GM18505 (cell line): Measurements from ENCODE around the gene NECTIN2.
"Not testable (repeated sequence)": the region's sequence is repeated elsewhere in the genome, so short reads cannot be mapped to it uniquely, and the experiment has no call there.

Experiments used
- ATAC-seq: cut with Tn5 transposase; IDR thresholded peaks from one replicate; pipeline ENCODE4 v1.9.1; 2021; ENCODE audit not compliant: unreplicated experiment
- POLR2A ChIP-seq: IDR thresholded peaks from 4 replicates; pipeline ENCODE4 v1.6.1; 2011; ENCODE audit warnings: borderline replicate concordance; ENCODE audit not compliant: insufficient read depth, insufficient read length; ENCODE audit errors: extremely low read depth

The NECTIN2 gene

GRCh38 chr19:44909775-44910174, 63.7 kb downstream of the NECTIN2 start:
- no peak for TF ChIP-seq POLR2A
- no peak for ATAC-seq

GRCh38 chr19:44911896-44912295, 65.8 kb downstream of the NECTIN2 start:
- not testable (repeated sequence) for ATAC-seq

- TF ChIP-seq POLR2A = no peak
- no peak for ATAC-seq
Measured at GRCh38 chr19:44912854-44913253, 66.8 kb downstream of the NECTIN2 start.

- ATAC-seq = not testable (repeated sequence)
Measured at GRCh38 chr19:44913512-44914432, 67.7 kb downstream of the NECTIN2 start.

GRCh38 chr19:44914433-44915206, 68.5 kb downstream of the NECTIN2 start, which contains the start of gene APOC1:
Gene APOC1, plus strand, starts transcription at chr19:44914608. Its CDS starts 284 bp downstream, at chr19:44914892.
- ATAC-seq = peak; percentile 86

- ATAC-seq = no peak
- TF ChIP-seq POLR2A = no peak
Measured at GRCh38 chr19:44924243-44924725, 78.2 kb downstream of the NECTIN2 start.

GRCh38 chr19:44925114-44925891, 79.2 kb downstream of the NECTIN2 start:
- no peak for ATAC-seq
- TF ChIP-seq POLR2A = no peak

- not testable (repeated sequence) for ATAC-seq
Measured at GRCh38 chr19:44926245-44927077, 80.4 kb downstream of the NECTIN2 start.

GRCh38 chr19:44927746-44928145, 81.6 kb downstream of the NECTIN2 start:
- no peak for TF ChIP-seq POLR2A
- ATAC-seq = no peak

- no peak for TF ChIP-seq POLR2A
- ATAC-seq = no peak
Measured at GRCh38 chr19:44930088-44930487, 84.0 kb downstream of the NECTIN2 start.

- TF ChIP-seq POLR2A = no peak
- no peak for ATAC-seq
Measured at GRCh38 chr19:44931541-44931940, 85.4 kb downstream of the NECTIN2 start.
